HCT116 (cell line): ENCODE measurements around the gene TLR1. TPM values are rescaled to one million over a fixed set of nuclear protein-coding genes. Genes with fewer than 3 reads are reported as not detected.

ENCODE experiments used
- ATAC-seq: fragments of 200-7000 bp; cut with Tn5 transposase; 2 replicates; pipeline ENCODE4 v1.9.1; 2020; ENCODE audit warnings: mild to moderate bottlenecking, moderate library complexity
- BruUV-seq: library from RNA; stranded (reverse); fragments of 400-500 nt; replicated peaks from 2 replicates; lab custom pipeline; 2021; lab: Mats Ljungman, UMichigan
- CTCF ChIA-PET: fragments of 300-600 bp; sonication (Branson Sonifier 250); formaldehyde crosslinking; loops from one replicate; lab custom pipeline; 2021; ENCODE audit warnings: antibody characterized with exemption; lab: Charles Lee
- POLR2A ChIA-PET: fragments of 300-600, 350-600 bp; sonication (Branson Sonifier 250); formaldehyde crosslinking; loops from one replicate; lab custom pipeline; 2021; ENCODE audit warnings: antibody characterized with exemption; lab: Charles Lee
- RAD21 ChIA-PET, 2 experiments: fragments of 300-600 bp; sonication (Branson Sonifier 250); formaldehyde crosslinking; loops; one replicate each; lab custom pipeline; 2023; ENCODE audit warnings: low total read pairs in 2 of 2; ENCODE audit not compliant: uncharacterized antibody in 2 of 2, unreplicated experiment in 2 of 2, low non-redundant PET in 1 of 2; lab: Charles Lee
- DNase-seq: peaks from one replicate; pipeline ENCODE4 v3.0.0-alpha.2; 2010; ENCODE audit warnings: low read depth, low spot score
- H2AFZ ChIP-seq: fragments of 200-600 bp; shearing (Covaris generic), sonication (generic); 2 replicates; pipeline ENCODE4 v1.6.1; 2017; ENCODE audit warnings: low read depth, mixed run types, mixed read lengths, antibody characterized with exemption, low read length; ENCODE audit not compliant: poor library complexity, severe bottlenecking
- H3K27ac ChIP-seq: 2 replicates; pipeline ENCODE4 v1.5.1; 2012; ENCODE audit warnings: low read depth, low read length
- H3K27me3 ChIP-seq: fragments of 200-600 bp; sonication (generic); 2 replicates; pipeline ENCODE4 v1.6.1; 2016; ENCODE audit warnings: mixed run types, low read length, mixed read lengths; ENCODE audit not compliant: insufficient read depth
- H3K36me3 ChIP-seq, 2 experiments: fragments of 200-500 bp in 1 of 2; fragments of 200-600 bp in 1 of 2; sonication (Bioruptor generic) in 1 of 2; sonication (generic) in 1 of 2; 2 replicates each; pipeline versions ENCODE4 v1.5.1 to v1.6.1; 2014 to 2016; ENCODE audit warnings: low read length in 2 of 2, inconsistent platforms in 1 of 2, mixed read lengths in 1 of 2, mixed run types in 1 of 2; ENCODE audit not compliant: insufficient read depth in 2 of 2, control insufficient read depth in 1 of 2
- H3K4me1 ChIP-seq, 2 experiments: fragments of 200-600 bp in 1 of 2; sonication (generic) in 1 of 2; 2 replicates each; pipeline versions ENCODE4 v1.5.1 to v1.6.1; 2012 to 2017; ENCODE audit warnings: low read length in 2 of 2, inconsistent platforms in 1 of 2, mild to moderate bottlenecking in 1 of 2, mixed read lengths in 1 of 2, mixed run types in 1 of 2, moderate library complexity in 1 of 2; ENCODE audit not compliant: insufficient read depth in 2 of 2, control insufficient read depth in 1 of 2
- H3K4me2 ChIP-seq: fragments of 200-600 bp; sonication (generic); 2 replicates; pipeline ENCODE4 v1.6.1; 2017; ENCODE audit warnings: mixed run types, low read length, mixed read lengths
- H3K4me3 ChIP-seq, 2 experiments: fragments of 200-600 bp in 1 of 2; sonication (generic) in 1 of 2; replicated peaks in 1 of 2; 2 replicates each; pipeline ENCODE4 v1.5.1; 2011 to 2016; ENCODE audit warnings: low read length in 2 of 2, control low read depth in 1 of 2, low read depth in 1 of 2, mild to moderate bottlenecking in 1 of 2, mixed read lengths in 1 of 2, mixed run types in 1 of 2
- H3K79me2 ChIP-seq: fragments of 200-600 bp; sonication (generic); 2 replicates; pipeline ENCODE4 v1.6.1; 2017; ENCODE audit warnings: mild to moderate bottlenecking, mixed run types, low read length, moderate library complexity, mixed read lengths; ENCODE audit not compliant: insufficient read depth
- H3K9ac ChIP-seq: fragments of 200-600 bp; sonication (generic); 2 replicates; pipeline ENCODE4 v1.6.1; 2016; ENCODE audit warnings: low read length, mixed read lengths
- H3K9me2 ChIP-seq: fragments of 200-600 bp; sonication (generic), shearing (Covaris generic); 2 replicates; pipeline ENCODE4 v1.6.1; 2017; ENCODE audit warnings: mixed run types, mild to moderate bottlenecking, moderate library complexity; ENCODE audit not compliant: insufficient read depth
- H3K9me3 ChIP-seq, 2 experiments: fragments of 200-500 bp in 1 of 2; fragments of 200-600 bp in 1 of 2; sonication (Bioruptor generic) in 1 of 2; sonication (generic) in 1 of 2; 2 replicates each; pipeline ENCODE4 v1.6.1; 2014 to 2017; ENCODE audit warnings: low read length in 2 of 2, mixed read lengths in 2 of 2, inconsistent platforms in 1 of 2, low read depth in 1 of 2, mild to moderate bottlenecking in 1 of 2, mixed run types in 1 of 2, moderate library complexity in 1 of 2; ENCODE audit not compliant: control insufficient read depth in 1 of 2, insufficient read depth in 1 of 2
- H4K20me1 ChIP-seq: fragments of 200-600 bp; sonication (generic), shearing (Covaris generic); 2 replicates; pipeline ENCODE4 v1.6.1; 2017; ENCODE audit warnings: mixed run types, mild to moderate bottlenecking, moderate library complexity; ENCODE audit not compliant: insufficient read depth
- EGR1 ChIP-seq: IDR thresholded peaks from 2 replicates; pipeline ENCODE4 v1.6.1; 2012; ENCODE audit warnings: low read depth
- ELF1 ChIP-seq: IDR thresholded peaks from 2 replicates; pipeline ENCODE4 v1.6.1; 2012; ENCODE audit warnings: low read depth, borderline replicate concordance
- EZH2 ChIP-seq: fragments of 200-600 bp; sonication (generic); IDR thresholded peaks from 2 replicates; pipeline ENCODE4 v1.6.1; 2017; ENCODE audit warnings: antibody characterized with exemption, mixed run types
- JUND ChIP-seq: IDR thresholded peaks from 2 replicates; pipeline ENCODE4 v1.6.1; 2012
- TCF7L2 ChIP-seq: IDR thresholded peaks from 2 replicates; pipeline ENCODE4 v1.7.0; 2011; ENCODE audit warnings: borderline replicate concordance, inconsistent platforms; ENCODE audit not compliant: insufficient read depth, insufficient read length; ENCODE audit errors: extremely low read depth
- ZNF274 ChIP-seq: fragments of 200-500 bp; sonication (Bioruptor generic); IDR thresholded peaks from 2 replicates; pipeline ENCODE4 v1.6.1; 2014; ENCODE audit warnings: mild to moderate bottlenecking, low read depth, low read length, inconsistent platforms
- intact Hi-C: fragments of 100-400 bp; cut with micrococcal nuclease; formaldehyde crosslinking; loops from 2 replicates; pipeline ENCODE4 v1.10.0; 2022
- total RNA-seq: library from RNA; stranded (reverse); gene quantifications from one replicate; pipeline ENCODE4 v1.2.1, GENCODE V29; 2021; ENCODE audit not compliant: unreplicated experiment
- TF ChIP-seq, protein P1 (sequence below), 3 experiments: fragments of 200-600 bp in 1 of 3; sonication (generic) in 1 of 3; IDR thresholded peaks in 2 of 3; conservative IDR thresholded peaks in 1 of 3; 2 replicates each; pipeline ENCODE4 v1.5.1; 2012 to 2017; ENCODE audit warnings: low read depth in 2 of 3, low read length in 2 of 3, antibody characterized with exemption in 1 of 3, borderline replicate concordance in 1 of 3, control low read depth in 1 of 3, mild to moderate bottlenecking in 1 of 3, mixed read lengths in 1 of 3, mixed run types in 1 of 3, moderate library complexity in 1 of 3; ENCODE audit not compliant: insufficient read depth in 1 of 3
- TF ChIP-seq, protein P2 (sequence below): IDR thresholded peaks from 2 replicates; pipeline ENCODE4 v1.6.1; 2012; ENCODE audit warnings: low read depth
- TF ChIP-seq, protein P3 (sequence below): IDR thresholded peaks from 2 replicates; pipeline ENCODE4 v1.6.1; 2012

The TLR1 gene
- total RNA-seq, 1 experiment from 2014 or later: 1.4 TPM

DNA sequence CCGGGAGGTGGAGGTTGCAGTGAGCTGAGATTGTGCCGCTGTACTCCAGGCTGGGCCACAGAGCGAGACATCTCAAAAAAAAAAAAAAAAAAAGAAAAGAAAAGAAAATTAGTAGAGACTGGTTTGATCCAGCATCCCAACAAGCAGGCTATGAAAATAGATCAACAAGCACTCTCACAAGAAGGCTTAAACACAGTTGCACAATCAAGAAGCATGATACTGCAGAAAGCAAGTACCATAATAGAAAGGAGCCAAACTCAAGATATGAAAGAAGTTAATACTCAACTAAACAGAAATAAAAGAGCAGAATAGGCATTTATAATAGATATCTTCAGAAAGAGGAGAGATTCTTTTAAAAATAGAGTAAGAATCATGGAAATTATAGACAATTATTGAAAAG, 41.4 kb upstream of the TLR1 start (continued):
- TF ChIP-seq, protein P1, sequence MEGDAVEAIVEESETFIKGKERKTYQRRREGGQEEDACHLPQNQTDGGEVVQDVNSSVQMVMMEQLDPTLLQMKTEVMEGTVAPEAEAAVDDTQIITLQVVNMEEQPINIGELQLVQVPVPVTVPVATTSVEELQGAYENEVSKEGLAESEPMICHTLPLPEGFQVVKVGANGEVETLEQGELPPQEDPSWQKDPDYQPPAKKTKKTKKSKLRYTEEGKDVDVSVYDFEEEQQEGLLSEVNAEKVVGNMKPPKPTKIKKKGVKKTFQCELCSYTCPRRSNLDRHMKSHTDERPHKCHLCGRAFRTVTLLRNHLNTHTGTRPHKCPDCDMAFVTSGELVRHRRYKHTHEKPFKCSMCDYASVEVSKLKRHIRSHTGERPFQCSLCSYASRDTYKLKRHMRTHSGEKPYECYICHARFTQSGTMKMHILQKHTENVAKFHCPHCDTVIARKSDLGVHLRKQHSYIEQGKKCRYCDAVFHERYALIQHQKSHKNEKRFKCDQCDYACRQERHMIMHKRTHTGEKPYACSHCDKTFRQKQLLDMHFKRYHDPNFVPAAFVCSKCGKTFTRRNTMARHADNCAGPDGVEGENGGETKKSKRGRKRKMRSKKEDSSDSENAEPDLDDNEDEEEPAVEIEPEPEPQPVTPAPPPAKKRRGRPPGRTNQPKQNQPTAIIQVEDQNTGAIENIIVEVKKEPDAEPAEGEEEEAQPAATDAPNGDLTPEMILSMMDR (IDR thresholded peaks at IDR 0.05 in 2 of 3, conservative IDR thresholded peaks at IDR 0.05 in 1 of 3; ENCODE audit: borderline replicate concordance in 1 of 3, insufficient read depth in 1 of 3, low read depth in 2 of 3, low read length in 2 of 3): no peak
- TF ChIP-seq EZH2 (no peak), ZNF274 (no peak), JUND (no peak)
- TF ChIP-seq, protein P2, sequence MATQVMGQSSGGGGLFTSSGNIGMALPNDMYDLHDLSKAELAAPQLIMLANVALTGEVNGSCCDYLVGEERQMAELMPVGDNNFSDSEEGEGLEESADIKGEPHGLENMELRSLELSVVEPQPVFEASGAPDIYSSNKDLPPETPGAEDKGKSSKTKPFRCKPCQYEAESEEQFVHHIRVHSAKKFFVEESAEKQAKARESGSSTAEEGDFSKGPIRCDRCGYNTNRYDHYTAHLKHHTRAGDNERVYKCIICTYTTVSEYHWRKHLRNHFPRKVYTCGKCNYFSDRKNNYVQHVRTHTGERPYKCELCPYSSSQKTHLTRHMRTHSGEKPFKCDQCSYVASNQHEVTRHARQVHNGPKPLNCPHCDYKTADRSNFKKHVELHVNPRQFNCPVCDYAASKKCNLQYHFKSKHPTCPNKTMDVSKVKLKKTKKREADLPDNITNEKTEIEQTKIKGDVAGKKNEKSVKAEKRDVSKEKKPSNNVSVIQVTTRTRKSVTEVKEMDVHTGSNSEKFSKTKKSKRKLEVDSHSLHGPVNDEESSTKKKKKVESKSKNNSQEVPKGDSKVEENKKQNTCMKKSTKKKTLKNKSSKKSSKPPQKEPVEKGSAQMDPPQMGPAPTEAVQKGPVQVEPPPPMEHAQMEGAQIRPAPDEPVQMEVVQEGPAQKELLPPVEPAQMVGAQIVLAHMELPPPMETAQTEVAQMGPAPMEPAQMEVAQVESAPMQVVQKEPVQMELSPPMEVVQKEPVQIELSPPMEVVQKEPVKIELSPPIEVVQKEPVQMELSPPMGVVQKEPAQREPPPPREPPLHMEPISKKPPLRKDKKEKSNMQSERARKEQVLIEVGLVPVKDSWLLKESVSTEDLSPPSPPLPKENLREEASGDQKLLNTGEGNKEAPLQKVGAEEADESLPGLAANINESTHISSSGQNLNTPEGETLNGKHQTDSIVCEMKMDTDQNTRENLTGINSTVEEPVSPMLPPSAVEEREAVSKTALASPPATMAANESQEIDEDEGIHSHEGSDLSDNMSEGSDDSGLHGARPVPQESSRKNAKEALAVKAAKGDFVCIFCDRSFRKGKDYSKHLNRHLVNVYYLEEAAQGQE: no peak

DNA sequence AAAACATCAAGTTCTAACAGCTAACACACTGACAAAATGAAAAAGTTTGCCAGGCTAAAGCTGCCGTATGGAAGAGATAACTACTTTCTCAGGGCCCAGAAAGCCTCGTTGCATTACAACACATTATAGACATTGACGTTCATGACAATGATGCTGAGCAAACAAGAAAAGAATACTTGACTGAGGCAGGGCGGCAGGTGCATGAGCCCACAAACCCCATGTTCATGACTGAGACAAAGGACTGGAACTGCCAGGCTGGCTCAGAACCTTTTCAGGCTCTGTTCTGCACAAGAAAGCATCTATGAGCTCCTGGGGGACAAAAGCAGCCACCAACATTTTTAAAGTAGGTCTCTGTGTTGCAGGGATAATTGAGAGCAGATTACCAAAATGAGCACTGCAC, 38.4 kb upstream of the TLR1 start:
- no peaks in the 10 kb centered on the region for H3K9me3 ChIP-seq
- no peak overlapping the region for H3K27ac ChIP-seq
- H3K9me2 ChIP-seq: no peaks in the 10 kb centered on the region
- no peak overlapping the region for H3K4me2 ChIP-seq
- POLR2A ChIA-PET: no interaction called here
- no peaks in the 10 kb centered on the region for H3K36me3 ChIP-seq
- ATAC-seq (no peak), DNase-seq (no peak)
- H3K27me3 ChIP-seq: no peaks in the 10 kb centered on the region
- no peak overlapping the region for H3K4me3 ChIP-seq
- no peaks in the 10 kb centered on the region for H4K20me1 ChIP-seq
- BruUV-seq: no TSS peak
- RAD21 ChIA-PET: no interaction called here
- H3K4me1 ChIP-seq: no peaks in the 10 kb centered on the region
- no peak overlapping the region for H3K9ac ChIP-seq
- CTCF ChIA-PET: no interaction called here
- intact Hi-C loops: no loop called here
- no peaks in the 10 kb centered on the region for H3K79me2 ChIP-seq
- no peak overlapping the region for H2AFZ ChIP-seq
- TF ChIP-seq, protein P3, sequence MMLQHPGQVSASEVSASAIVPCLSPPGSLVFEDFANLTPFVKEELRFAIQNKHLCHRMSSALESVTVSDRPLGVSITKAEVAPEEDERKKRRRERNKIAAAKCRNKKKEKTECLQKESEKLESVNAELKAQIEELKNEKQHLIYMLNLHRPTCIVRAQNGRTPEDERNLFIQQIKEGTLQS: no peak
- TF ChIP-seq TCF7L2 (no peak), EGR1 (no peak), ELF1 (no peak), ZNF274 (no peak)
- TF ChIP-seq, all 23 proteins: peak for 0
